GM12878 (cell line): ENCODE results near the gene GARNL3. TPM values are rescaled to one million over a fixed set of nuclear protein-coding genes. Genes with fewer than 3 reads are reported as not detected.

ENCODE experiments used
- ATAC-seq: fragments of 200-7000 bp; cut with Tn5 transposase; 3 replicates; pipeline ENCODE4 v1.9.1; 2020; ENCODE audit warnings: mild to moderate bottlenecking, moderate library complexity
- BruUV-seq: library from RNA; stranded (reverse); fragments of 400-500 nt; replicated peaks from 2 replicates; lab custom pipeline; 2021; lab: Mats Ljungman, UMichigan
- CTCF ChIA-PET: fragments of 300-600 bp; sonication (Branson Sonifier 250); formaldehyde crosslinking; extraction: SDS; loops from one replicate; lab custom pipeline; 2021; ENCODE audit warnings: inconsistent platforms; lab: Yijun Ruan, JAX
- POLR2A ChIA-PET: fragments of 350-600 bp; formaldehyde crosslinking; extraction: SDS; loops from one replicate; lab custom pipeline; 2021; ENCODE audit warnings: inconsistent platforms; lab: Charles Lee
- RAD21 ChIA-PET: fragments of 300-600 bp; sonication (Branson Sonifier 250); formaldehyde crosslinking; loops from one replicate; lab custom pipeline; 2023; ENCODE audit warnings: antibody characterized with exemption; ENCODE audit not compliant: unreplicated experiment; lab: Charles Lee
- SMC1A ChIA-PET: fragments of 300-600 bp; sonication (Branson Sonifier 250); formaldehyde crosslinking; loops from one replicate; lab custom pipeline; 2023; ENCODE audit not compliant: unreplicated experiment, uncharacterized antibody; lab: Charles Lee
- DNase-seq: peaks from one replicate; pipeline ENCODE4 v3.0.0-alpha.2; 2011; ENCODE audit warnings: low read depth, low spot score
- FAIRE-seq: peaks from 3 replicates; lab custom pipeline; 2011; peaks lifted over from hg19 to GRCh38; lab: Jason Lieb, UNC
- H2AFZ ChIP-seq: 2 replicates; pipeline ENCODE4 v1.6.0; 2011; ENCODE audit warnings: low read depth, low read length, control low read depth; ENCODE audit not compliant: control insufficient read depth
- H3K27ac ChIP-seq: 2 replicates; pipeline ENCODE4 v1.5.1; 2011; ENCODE audit warnings: control low read depth; ENCODE audit not compliant: control insufficient read depth, insufficient read depth
- H3K27me3 ChIP-seq, 2 experiments: replicated peaks in 1 of 2; 2 replicates each; pipeline versions ENCODE4 v1.6.0 to v1.6.1; 2011; ENCODE audit warnings: low read length in 1 of 2; ENCODE audit not compliant: control insufficient read depth in 2 of 2, insufficient read depth in 2 of 2
- H3K36me3 ChIP-seq, 2 experiments: 2 replicates each; pipeline ENCODE4 v1.5.1; 2011; ENCODE audit warnings: low read length in 1 of 2; ENCODE audit not compliant: control insufficient read depth in 2 of 2, insufficient read depth in 2 of 2
- H3K4me1 ChIP-seq: 2 replicates; pipeline ENCODE4 v1.6.1; 2011; ENCODE audit warnings: mild to moderate bottlenecking, low read length, moderate library complexity, mixed read lengths; ENCODE audit not compliant: control insufficient read depth, insufficient read depth
- H3K4me2 ChIP-seq: 2 replicates; pipeline ENCODE4 v1.6.0; 2011; ENCODE audit warnings: control low read depth; ENCODE audit not compliant: control insufficient read depth, insufficient read depth
- H3K4me3 ChIP-seq: fragments of 200-600 bp; sonication (generic); 2 replicates; pipeline ENCODE4 v1.5.1; 2016
- H3K79me2 ChIP-seq: 2 replicates; pipeline ENCODE4 v1.6.0; 2011; ENCODE audit warnings: low read length; ENCODE audit not compliant: control insufficient read depth, insufficient read depth
- H3K9ac ChIP-seq: 2 replicates; pipeline ENCODE4 v1.8.0; 2011; ENCODE audit warnings: low read length, control low read depth, mixed read lengths; ENCODE audit not compliant: control insufficient read depth, insufficient read depth
- H3K9me3 ChIP-seq: replicated peaks from 3 replicates; pipeline ENCODE4 v1.5.1; 2011; ENCODE audit warnings: mild to moderate bottlenecking, low read length; ENCODE audit not compliant: control insufficient read depth, insufficient read depth
- H4K20me1 ChIP-seq: 2 replicates; pipeline ENCODE4 v1.6.0; 2011; ENCODE audit not compliant: control insufficient read depth, insufficient read depth
- BCL3 ChIP-seq: IDR thresholded peaks from 2 replicates; pipeline ENCODE4 v1.6.1; 2011; ENCODE audit warnings: borderline replicate concordance, low read depth, mild to moderate bottlenecking, moderate library complexity, low read length; ENCODE audit not compliant: insufficient read depth, poor library complexity, severe bottlenecking
- BHLHE40 ChIP-seq, 2 experiments: fragments of 450-650 bp in 1 of 2; IDR thresholded peaks; 2 replicates each; pipeline ENCODE4 v1.6.1; 2011 to 2017; ENCODE audit warnings: low read depth in 2 of 2, borderline replicate concordance in 1 of 2, improper control_type of control experiment in 1 of 2, low read length in 1 of 2, mild to moderate bottlenecking in 1 of 2
- CBFB ChIP-seq: IDR thresholded peaks from 2 replicates; pipeline ENCODE4 v1.6.1; 2016; ENCODE audit warnings: antibody characterized with exemption, low read depth
- CEBPZ ChIP-seq: fragments of 150-350 bp; IDR thresholded peaks from 2 replicates; pipeline ENCODE4 v1.6.1; 2016; ENCODE audit warnings: low read depth, low read length
- CUX1 ChIP-seq: IDR thresholded peaks from 2 replicates; pipeline ENCODE4 v1.6.1; 2012; ENCODE audit warnings: improper control_type of control experiment, low read depth, low read length; ENCODE audit not compliant: insufficient replicate concordance
- FOS ChIP-seq: IDR thresholded peaks from 3 replicates; pipeline ENCODE4 v1.6.1; 2011; ENCODE audit warnings: borderline replicate concordance; ENCODE audit not compliant: insufficient read length; ENCODE audit errors: extremely low read depth
- HDAC2 ChIP-seq: fragments of 200-600 bp; sonication (generic); IDR thresholded peaks from 2 replicates; pipeline ENCODE4 v1.6.1; 2017
- HDGF ChIP-seq: fragments of 450-650 bp; IDR thresholded peaks from 2 replicates; pipeline ENCODE4 v1.6.1; 2016; ENCODE audit warnings: antibody characterized with exemption
- IRF3 ChIP-seq: fragments of 450-650 bp; IDR thresholded peaks from 2 replicates; pipeline ENCODE4 v1.6.1; 2014; ENCODE audit warnings: mild to moderate bottlenecking
- NFIC ChIP-seq: IDR thresholded peaks from 2 replicates; pipeline ENCODE4 v1.6.1; 2012; ENCODE audit warnings: low read depth, mild to moderate bottlenecking, inconsistent platforms, low read length, moderate library complexity
- NR2F1 ChIP-seq: fragments of 450-650 bp; conservative IDR thresholded peaks from 2 replicates; pipeline ENCODE4 v1.6.1; 2017; ENCODE audit warnings: mild to moderate bottlenecking
- ZNF207 ChIP-seq: fragments of 450-650 bp; IDR thresholded peaks from 2 replicates; pipeline ENCODE4 v1.6.1; 2014; ENCODE audit warnings: antibody characterized with exemption, mild to moderate bottlenecking, borderline replicate concordance
- WGBS: methylation state at CpG from one replicate; pipeline ENCODE4 v1.1.6; 2016; ENCODE audit warnings: low lambda C conversion rate; ENCODE audit not compliant: insufficient replicate concordance, insufficient coverage; ENCODE audit errors: missing lambda C conversion rate; 5-methylcytosine and 5-hydroxymethylcytosine counted together
- in situ Hi-C: fragments of 300-500 bp; cut with MboI; formaldehyde crosslinking; loops from 9 replicates; pipeline ENCODE4 v1.14.3; 2018; ENCODE audit warnings: mixed read lengths
- intact Hi-C: fragments of 100-400 bp; cut with micrococcal nuclease; formaldehyde crosslinking; loops from one replicate; pipeline ENCODE4 v1.14.2; 2022; ENCODE audit not compliant: unreplicated experiment
- polyA plus RNA-seq, 11 experiments: library from polyadenylated mRNA; depleted of rRNA in 4 of 11; unstranded in 6 of 11; stranded (reverse) in 5 of 11; fragments of >200 nt; fragmentation: Nextera tagmentation in 4 of 11; fragmentation: Illumina TruSeq in 1 of 11; extraction: Ambion mirVana in 4 of 11; extraction: Trizol in 1 of 11; gene quantifications; 1 replicate in 1 of 11; 2 replicates in 10 of 11; pipeline versions ENCODE4 v1.2.1 to v1.2.3, GENCODE V29; 2011 to 2016; ENCODE audit warnings: inconsistent platforms in 2 of 11, missing spikeins in 2 of 11, low read depth in 1 of 11
- total RNA-seq, 4 experiments: library from RNA; depleted of rRNA in 3 of 4; stranded (reverse); fragments of >200 nt in 3 of 4; fragmentation: Illumina TruSeq in 1 of 4; extraction: Trizol in 1 of 4; gene quantifications; 2 replicates each; pipeline versions ENCODE4 v1.2.1 to v1.2.3, GENCODE V29; 2013 to 2021

Gene GARNL3
- total and polyA plus RNA-seq, 10 of the 15 experiments (the other 5 are each of a cell fraction or from before 2014, with no cell fraction given) = 0.89 to 13.2 (median 6.3) TPM

GRCh38 chr9:127415141-127415540 is 150.6 kb downstream of the GARNL3 start (continued):
- TF ChIP-seq CEBPZ (no peak), BHLHE40 (IDR thresholded peaks at IDR 0.05; ENCODE audit: borderline replicate concordance in 1 of 2, low read depth in 2 of 2, low read length in 1 of 2) (no peak), HDGF (no peak), CBFB (no peak), HDAC2 (no peak), NFIC (no peak), FOS (no peak), BCL3 (no peak)

- ChIA-PET CTCF (interaction anchor here (0.9 to 1.3 kb wide), 4 partner anchors 19 to 201 kb away, joined by 3 read pairs; partner anchors contain the start of gene SLC2A8), POLR2A (no interaction called here), SMC1A (no interaction called here), RAD21 (no interaction called here)
- FAIRE-seq (no peak), DNase-seq (no peak), ATAC-seq (no peak)
- H3K27ac ChIP-seq = no peak overlapping the region
- BruUV-seq = no TSS peak
- in situ Hi-C loops = no loop called here
- H4K20me1 ChIP-seq = no peaks in the 10 kb centered on the region
- WGBS = 96% methylated on average over 1 of the region's 1 CpG
- no peak overlapping the region for H3K9ac ChIP-seq
- no peaks in the 10 kb centered on the region for H3K27me3 ChIP-seq
- intact Hi-C loops = no loop called here
- H3K9me3 ChIP-seq = no peaks in the 10 kb centered on the region
- H3K4me3 ChIP-seq = no peak overlapping the region
- no peaks in the 10 kb centered on the region for H3K4me1 ChIP-seq
- no peak overlapping the region for H2AFZ ChIP-seq
- H3K79me2 ChIP-seq = no peaks in the 10 kb centered on the region
- H3K4me2 ChIP-seq = no peak overlapping the region
- no peaks in the 10 kb centered on the region for H3K36me3 ChIP-seq
- TF ChIP-seq CUX1 (no peak), ZNF207 (no peak), IRF3 (no peak), NR2F1 (no peak)
These were observed 151.1 kb downstream of the GARNL3 start for GRCh38 chr9:127415657-127416056.
